Uterus (tissue), 2 donors: ENCODE results near the gene MTO1.

Source experiments
- POLR2A ChIP-seq, 2 donors: fragments of 450-650 bp; IDR thresholded peaks; one replicate each; pipeline ENCODE4 v1.6.1; 2016; ENCODE audit warnings: antibody characterized with exemption in 2 of 2, mild to moderate bottlenecking in 1 of 2, moderate library complexity in 1 of 2
- TF ChIP-seq, protein P1 (sequence below), 4 experiments: fragments of 200-600 bp in 2 of 4; fragments of 450-650 bp in 2 of 4; sonication (generic) in 2 of 4; IDR thresholded peaks; one replicate each; pipeline ENCODE4 v1.5.1; 2016 to 2019; ENCODE audit warnings: antibody characterized with exemption in 4 of 4, mild to moderate bottlenecking in 2 of 4, moderate library complexity in 1 of 4

DNA sequence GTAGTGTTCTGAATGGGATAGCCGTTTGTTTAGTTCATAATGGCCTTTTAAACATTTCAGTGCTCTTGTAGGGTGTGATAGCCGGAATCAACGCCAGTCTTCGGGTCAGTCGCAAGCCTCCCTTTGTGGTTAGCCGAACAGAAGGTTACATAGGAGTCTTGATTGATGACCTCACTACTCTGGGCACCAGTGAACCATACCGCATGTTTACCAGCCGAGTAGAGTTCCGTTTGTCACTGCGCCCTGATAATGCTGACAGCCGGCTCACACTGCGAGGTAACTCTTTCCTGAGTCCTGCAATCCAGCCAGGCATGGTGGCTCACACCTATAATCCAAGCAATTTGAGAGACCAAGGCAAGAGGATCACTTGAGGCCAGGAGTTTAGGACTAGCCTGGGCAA is 20.4 kb downstream of the MTO1 start:
- TF ChIP-seq, protein P1, sequence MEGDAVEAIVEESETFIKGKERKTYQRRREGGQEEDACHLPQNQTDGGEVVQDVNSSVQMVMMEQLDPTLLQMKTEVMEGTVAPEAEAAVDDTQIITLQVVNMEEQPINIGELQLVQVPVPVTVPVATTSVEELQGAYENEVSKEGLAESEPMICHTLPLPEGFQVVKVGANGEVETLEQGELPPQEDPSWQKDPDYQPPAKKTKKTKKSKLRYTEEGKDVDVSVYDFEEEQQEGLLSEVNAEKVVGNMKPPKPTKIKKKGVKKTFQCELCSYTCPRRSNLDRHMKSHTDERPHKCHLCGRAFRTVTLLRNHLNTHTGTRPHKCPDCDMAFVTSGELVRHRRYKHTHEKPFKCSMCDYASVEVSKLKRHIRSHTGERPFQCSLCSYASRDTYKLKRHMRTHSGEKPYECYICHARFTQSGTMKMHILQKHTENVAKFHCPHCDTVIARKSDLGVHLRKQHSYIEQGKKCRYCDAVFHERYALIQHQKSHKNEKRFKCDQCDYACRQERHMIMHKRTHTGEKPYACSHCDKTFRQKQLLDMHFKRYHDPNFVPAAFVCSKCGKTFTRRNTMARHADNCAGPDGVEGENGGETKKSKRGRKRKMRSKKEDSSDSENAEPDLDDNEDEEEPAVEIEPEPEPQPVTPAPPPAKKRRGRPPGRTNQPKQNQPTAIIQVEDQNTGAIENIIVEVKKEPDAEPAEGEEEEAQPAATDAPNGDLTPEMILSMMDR (IDR thresholded peaks at IDR 0.05), result no peak
- no peak for TF ChIP-seq POLR2A (IDR thresholded peaks at IDR 0.05)
